GM10248 (cell line): Measurements from ENCODE around the gene TMEM54.

ENCODE experiments used
- CTCF ChIA-PET: fragments of 300-600 bp; sonication (Branson Sonifier 250); formaldehyde crosslinking; extraction: SDS; loops from one replicate; lab custom pipeline; 2021; ENCODE audit warnings: antibody characterized with exemption; lab: Yijun Ruan, JAX
- POLR2A ChIA-PET: fragments of 350-650 bp; sonication (Branson Sonifier 250); formaldehyde crosslinking; extraction: SDS; loops from one replicate; lab custom pipeline; 2020; ENCODE audit warnings: antibody characterized with exemption; lab: Yijun Ruan, JAX
- DNase-seq: peaks from one replicate; pipeline ENCODE4 v3.0.0; 2012; ENCODE audit errors: extremely low spot score
- TF ChIP-seq, protein P1 (sequence below): IDR thresholded peaks from 2 replicates; pipeline ENCODE4 v1.5.1; 2012; ENCODE audit warnings: mild to moderate bottlenecking, low read depth; ENCODE audit errors: extremely low read depth, missing control alignments, control extremely low read depth

Gene TMEM54, protein sequence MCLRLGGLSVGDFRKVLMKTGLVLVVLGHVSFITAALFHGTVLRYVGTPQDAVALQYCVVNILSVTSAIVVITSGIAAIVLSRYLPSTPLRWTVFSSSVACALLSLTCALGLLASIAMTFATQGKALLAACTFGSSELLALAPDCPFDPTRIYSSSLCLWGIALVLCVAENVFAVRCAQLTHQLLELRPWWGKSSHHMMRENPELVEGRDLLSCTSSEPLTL

DNA sequence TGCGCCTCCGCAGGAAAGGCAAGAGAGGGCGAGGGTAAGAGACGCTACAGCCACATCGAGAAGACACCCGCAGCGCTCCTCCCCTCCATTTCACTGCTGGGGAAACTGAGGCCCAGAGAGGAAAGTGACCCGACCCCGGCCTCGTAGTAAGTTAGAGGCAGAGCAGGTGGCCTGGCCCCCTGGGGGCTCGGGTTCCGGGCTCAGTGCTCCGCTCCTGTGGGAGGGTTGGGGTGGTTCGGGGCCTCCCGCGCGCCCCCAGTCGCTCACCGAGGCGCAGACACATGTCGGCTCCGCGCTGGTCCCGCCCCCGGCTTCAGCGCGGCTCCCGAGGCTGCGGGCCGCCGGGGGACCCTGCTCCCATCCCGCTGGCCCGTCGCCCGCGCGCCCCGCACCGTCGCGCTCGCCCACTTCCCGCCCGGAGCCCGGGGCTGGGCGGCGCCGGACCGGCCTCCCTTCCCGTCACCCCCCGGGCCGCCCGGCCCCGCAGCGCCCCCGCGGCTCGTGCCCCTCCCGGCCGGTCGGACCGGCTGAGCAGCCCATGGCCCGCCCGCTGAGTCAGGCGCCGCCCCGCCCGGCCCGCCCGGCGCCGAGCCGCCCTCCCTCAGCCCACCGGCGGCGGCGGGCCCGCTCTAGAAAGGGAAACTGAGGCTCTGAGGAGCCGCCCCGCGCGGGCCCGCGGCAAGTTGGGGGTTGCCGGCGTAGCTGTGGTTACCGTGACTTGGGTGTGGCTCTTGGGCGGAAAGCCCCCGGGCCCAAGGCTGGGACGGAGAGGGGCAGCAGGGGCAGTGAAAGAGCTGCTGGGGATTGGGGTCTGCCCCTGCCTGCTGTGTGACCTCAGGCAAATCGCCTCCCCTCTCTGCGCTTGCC is at the start of gene TMEM54:
Gene TMEM54, minus strand, starts transcription at position 434 of the 867 bp plus-strand sequence. Its CDS starts 151 bp downstream, at position 283.
- ChIA-PET POLR2A (no interaction called here), CTCF (interaction anchor here (1.0 kb wide), 1 partner anchor 122 kb away, joined by 3 read pairs; no protein-coding TSS in a partner anchor)
- DNase-seq = peak; percentile 62
- TF ChIP-seq, protein P1, sequence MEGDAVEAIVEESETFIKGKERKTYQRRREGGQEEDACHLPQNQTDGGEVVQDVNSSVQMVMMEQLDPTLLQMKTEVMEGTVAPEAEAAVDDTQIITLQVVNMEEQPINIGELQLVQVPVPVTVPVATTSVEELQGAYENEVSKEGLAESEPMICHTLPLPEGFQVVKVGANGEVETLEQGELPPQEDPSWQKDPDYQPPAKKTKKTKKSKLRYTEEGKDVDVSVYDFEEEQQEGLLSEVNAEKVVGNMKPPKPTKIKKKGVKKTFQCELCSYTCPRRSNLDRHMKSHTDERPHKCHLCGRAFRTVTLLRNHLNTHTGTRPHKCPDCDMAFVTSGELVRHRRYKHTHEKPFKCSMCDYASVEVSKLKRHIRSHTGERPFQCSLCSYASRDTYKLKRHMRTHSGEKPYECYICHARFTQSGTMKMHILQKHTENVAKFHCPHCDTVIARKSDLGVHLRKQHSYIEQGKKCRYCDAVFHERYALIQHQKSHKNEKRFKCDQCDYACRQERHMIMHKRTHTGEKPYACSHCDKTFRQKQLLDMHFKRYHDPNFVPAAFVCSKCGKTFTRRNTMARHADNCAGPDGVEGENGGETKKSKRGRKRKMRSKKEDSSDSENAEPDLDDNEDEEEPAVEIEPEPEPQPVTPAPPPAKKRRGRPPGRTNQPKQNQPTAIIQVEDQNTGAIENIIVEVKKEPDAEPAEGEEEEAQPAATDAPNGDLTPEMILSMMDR = peak; percentile 10

DNA sequence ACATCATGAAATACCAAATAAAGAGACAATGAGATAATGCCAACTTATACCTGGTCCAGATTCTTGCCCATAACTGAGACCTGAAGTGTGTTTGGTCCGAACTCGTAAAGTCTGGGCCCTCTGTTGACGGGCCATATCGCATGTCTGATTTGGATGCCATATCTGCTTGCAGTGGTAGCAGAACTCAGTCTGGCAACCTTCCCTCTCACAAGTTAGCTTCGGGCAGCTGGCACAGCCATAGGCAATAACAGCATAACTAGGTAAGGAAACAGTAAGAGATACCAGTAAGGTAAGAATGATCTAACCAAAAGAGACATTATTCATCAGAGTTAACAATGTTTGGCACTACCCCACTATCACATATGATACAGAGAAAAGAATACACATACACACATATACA is 48.3 kb upstream of the TMEM54 start:
- no peak for DNase-seq
- CTCF ChIA-PET = interaction anchor here (1.5 to 2.0 kb wide), 3 partner anchors 9 to 16 kb away, joined by 4 to 9 read pairs (median 7); no protein-coding TSS in a partner anchor
- POLR2A ChIA-PET = no interaction called here
- TF ChIP-seq, protein P1 = no peak

DNA sequence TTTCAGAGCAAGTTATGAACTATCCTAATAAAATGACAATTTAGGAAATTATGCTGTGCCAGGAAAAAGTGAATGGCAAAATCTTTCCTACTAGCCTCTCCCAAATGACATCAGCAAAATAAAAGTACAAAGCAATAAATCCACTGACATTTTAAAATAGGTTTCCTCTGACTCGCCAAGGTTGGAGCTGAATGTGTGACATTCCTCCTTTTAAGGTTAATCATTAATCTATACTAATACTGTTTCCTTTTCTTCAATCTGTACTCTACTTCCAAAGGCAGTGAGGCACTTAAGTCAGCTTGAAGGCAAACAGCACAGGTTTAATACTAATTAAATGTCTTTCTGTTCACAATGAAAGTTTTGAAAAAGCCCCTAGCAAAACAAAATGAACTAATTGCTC is 47.7 kb upstream of the TMEM54 start:
- CTCF ChIA-PET = interaction anchor here (1.7 to 2.0 kb wide), 2 partner anchors 10 to 15 kb away, joined by 4 to 9 read pairs; no protein-coding TSS in a partner anchor
- no peak for DNase-seq
- POLR2A ChIA-PET = no interaction called here
- TF ChIP-seq, protein P1 = no peak

DNA sequence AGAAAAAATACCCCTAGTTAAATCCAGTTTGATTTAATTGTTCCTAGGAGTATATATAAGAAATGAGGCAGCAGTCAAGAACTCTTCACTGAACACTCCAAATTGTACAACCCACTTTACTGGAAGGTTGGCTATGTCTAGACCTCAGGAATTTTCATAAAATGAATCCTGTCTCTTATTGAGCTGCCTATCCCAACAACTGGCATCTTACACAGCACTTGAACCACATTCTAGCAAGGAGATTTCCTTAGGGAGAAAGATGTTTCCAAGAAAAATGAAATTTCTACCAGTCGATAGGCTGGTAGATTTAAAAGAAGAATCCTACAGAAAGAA is 47.2 kb upstream of the TMEM54 start:
- CTCF ChIA-PET = interaction anchor here (1.0 to 2.0 kb wide), 4 partner anchors 10 to 59 kb away, joined by 3 to 9 read pairs (median 4); no protein-coding TSS in a partner anchor
- no peak for DNase-seq
- POLR2A ChIA-PET = no interaction called here
- TF ChIP-seq, protein P1 = no peak

DNA sequence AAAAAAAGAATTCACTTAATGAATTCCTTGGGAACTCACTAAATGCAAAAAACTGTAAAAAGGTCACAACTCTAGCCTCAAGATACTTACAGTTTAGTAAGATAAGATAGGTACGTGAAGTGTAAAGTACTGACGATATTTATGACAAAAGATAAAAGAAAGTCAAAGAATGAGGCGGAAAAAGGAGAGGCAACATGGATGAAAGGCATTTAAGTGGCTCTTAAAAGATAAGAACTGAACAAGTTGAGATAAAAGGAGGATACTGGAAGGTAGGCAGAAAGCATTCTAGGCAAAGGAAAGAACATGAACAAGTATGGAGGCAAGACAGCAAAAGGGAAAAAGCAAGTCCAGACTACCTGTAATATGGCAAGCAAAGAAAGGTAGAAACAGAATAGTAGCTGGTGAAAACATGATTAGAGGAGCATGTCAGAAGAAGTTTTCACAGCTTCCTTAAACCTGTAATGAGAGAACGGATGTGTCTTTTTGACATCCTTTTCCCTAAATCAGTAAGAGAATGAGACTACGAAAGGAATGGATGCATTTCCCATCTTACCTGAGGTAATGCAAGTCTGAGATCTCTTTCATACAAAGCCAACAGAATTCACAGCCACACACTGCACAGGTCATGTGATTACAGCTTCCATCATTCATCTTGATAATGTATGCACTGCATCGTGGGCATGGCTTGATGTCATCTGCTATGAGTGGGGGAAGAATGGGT is 46.6 kb upstream of the TMEM54 start:
- TF ChIP-seq, protein P1 = no peak
- CTCF ChIA-PET = interaction anchor here (1.0 to 8.1 kb wide), 4 partner anchors 13 to 59 kb away, joined by 3 to 69 read pairs (median 6); no protein-coding TSS in a partner anchor
- POLR2A ChIA-PET = interaction anchor here (1.1 kb wide), 1 partner anchor 11 kb away, joined by 10 read pairs; no protein-coding TSS in a partner anchor
- DNase-seq = no peak
